HG02678 (cell line): Measurements from ENCODE around the gene SMIM44.
"Not testable (repeated sequence)": the region's sequence is repeated elsewhere in the genome, so short reads cannot be mapped to it uniquely, and the experiment has no call there.

Experiments used
- ATAC-seq: cut with Tn5 transposase; IDR thresholded peaks from one replicate; pipeline ENCODE4 v1.9.1; 2021; ENCODE audit warnings: mild to moderate bottlenecking, moderate library complexity; ENCODE audit not compliant: unreplicated experiment

SMIM44 gene

GRCh38 chr19:3459089-3459881 lies 24.0 kb downstream of the SMIM44 start:
- no peak for ATAC-seq

- no peak for ATAC-seq
Measured at GRCh38 chr19:3458229-3459088, 24.8 kb downstream of the SMIM44 start.

DNA sequence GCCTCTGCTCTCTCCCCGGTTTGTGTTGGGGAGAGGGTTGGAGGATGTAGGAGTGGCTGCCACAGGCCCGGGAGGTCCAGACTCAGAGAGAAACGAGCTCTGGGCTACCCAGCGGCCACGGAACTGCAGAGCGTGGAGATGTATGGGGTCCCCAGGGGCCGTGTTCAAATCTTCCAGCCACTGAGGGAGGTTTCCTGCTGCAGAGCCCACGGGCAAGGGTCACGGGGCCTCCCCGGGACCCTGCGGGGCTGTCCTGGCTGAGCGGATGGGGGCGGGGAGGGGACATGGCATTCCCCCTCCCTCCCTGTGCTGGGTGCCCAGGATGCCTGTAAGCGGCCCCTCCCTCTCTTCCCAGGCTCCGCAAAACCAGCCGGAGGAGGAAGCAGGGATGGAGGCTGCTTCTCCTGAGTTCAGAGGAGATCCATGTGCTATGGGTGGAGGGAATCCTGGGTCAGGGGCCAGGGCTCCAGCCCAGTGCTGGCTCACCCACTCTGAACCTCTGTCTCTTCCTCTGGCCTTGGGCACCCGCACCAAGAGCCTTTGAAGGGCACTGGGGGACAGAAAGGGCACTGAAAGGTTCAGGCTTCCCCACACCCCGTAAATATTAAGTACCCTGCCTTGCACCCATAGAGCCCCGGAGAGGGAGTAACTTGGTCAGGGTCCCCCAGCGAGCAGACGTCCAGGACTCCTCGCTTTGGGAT lies 25.6 kb downstream of the SMIM44 start:
- ATAC-seq: no peak

DNA sequence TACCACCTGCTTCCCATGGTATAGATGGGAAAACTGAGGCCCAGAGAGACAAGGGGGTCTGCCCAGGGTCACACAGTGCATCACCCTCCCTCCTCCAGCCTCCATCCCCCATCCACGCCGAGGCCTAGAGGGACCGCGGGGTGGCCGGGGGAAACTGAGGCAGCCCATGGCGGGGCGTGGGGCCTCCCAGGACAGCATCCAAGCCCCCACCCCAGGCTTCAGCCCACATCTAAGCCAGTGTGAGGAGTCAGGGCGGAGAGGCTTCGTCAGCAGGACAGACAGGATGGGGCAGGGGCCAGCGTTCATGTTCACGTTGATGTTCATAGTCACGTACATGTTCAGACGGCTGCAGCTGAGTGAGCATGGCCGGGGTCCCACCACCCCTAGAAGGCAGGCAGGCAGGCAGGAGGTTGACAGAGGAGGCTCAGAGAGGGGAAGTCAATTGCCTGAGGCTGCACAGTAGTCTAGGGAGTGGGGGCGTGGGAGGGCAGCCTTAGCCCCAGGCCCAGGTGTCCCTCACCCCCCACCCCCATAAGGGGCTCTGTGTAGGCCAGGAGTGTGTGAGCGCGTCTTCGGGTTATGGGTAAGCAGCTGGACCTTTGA lies 26.2 kb downstream of the SMIM44 start:
- no peak for ATAC-seq

GRCh38 chr19:3455960-3456601 lies 27.2 kb downstream of the SMIM44 start:
- no peak for ATAC-seq

DNA sequence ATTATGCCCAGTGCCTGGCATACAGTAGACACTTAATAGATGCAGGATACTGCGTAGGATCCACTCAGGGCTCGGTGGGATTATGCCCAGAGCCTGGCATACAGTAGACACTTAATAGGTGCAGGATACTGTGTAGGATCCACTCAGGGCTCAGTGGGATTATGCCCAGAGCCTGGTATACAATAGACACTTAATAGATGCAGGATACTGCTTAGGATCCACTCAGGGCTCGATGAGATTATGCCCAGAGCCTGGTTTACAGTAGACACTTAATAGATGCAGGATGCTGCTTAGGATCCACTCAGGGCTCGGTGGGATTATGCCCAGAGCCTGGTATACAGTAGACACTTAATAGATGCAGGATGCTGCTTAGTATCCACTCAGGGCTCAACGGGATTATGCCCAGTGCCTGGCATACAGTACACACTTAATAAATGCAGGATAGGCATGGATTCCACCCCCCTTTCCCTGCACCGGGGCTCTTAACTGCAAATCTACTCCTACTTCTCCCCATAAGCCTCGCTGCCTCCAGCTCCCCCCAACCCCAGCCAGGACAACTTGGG lies 27.8 kb downstream of the SMIM44 start:
- ATAC-seq: no peak

DNA sequence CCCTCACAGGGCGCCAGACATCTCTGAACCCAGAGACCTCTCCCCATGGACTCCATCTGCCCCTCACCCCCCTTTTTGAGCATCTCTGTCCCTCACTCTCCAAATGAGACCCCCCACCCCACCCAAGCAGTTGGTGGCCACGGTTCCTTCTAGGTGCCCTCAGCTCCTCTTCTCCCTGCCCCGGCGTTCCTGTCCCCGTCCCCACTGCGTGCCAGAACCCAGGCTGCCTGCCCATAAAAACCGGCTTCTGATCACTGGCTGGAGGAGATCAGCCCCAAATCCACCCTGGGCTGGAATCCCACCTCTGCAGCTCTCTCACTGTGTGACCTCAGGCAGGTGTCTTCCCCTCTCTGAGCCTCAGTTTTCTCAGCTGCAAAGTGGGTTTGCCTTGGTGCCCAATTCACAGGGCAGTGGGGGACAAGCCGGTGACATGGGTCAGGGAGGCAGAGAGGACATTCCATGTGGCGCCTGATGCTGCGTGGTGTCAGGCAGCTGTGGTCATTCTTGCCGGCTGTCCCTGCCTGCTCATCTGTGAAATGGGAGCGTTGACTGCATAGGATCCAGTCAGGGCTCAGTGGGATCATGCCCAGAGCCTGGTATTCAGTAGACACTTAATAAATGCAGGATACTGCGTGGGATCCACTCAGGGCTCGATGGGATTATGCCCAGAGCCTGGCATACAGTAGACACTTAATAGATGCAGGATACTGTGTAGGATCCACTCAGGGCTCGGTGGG lies 28.4 kb downstream of the SMIM44 start:
- ATAC-seq: no peak

DNA sequence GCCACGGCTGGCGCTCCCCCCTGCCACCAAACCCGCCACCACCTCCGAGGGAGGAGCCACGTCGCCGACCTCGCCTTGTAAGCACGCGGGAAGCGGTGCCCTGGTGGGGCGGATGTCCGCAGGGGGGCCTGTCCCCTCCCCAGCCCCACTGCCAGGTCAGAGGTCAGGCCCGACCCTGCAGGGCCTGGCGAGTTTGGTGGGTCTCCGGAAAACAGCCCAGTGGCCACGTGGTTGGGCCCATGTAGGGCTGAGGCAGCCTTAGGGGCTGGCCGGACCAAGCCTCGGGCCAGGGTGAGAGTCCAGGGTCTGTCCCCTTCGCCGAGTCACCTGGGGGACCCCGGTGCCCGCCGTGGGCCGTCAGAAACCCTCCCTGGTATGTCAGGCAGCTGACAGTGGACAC lies 29.4 kb downstream of the SMIM44 start:
- ATAC-seq: no peak

DNA sequence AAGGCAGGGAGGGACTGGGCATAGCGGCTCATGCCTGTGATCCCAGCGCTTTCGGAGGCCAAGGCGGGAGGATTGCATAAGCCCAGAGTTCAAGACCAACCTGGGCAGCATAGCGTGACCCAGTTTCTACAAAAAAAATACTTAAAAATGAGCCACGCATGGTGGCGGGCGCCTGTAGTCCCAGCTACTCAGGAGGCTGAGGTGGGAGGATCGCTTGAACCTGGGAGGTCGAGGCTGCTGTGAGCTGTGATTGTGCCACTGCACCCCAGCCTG lies 30.4 kb downstream of the SMIM44 start:
- ATAC-seq: not testable (repeated sequence)

- ATAC-seq: no peak
Measured at GRCh38 chr19:3452171-3452941, 30.9 kb downstream of the SMIM44 start.

DNA sequence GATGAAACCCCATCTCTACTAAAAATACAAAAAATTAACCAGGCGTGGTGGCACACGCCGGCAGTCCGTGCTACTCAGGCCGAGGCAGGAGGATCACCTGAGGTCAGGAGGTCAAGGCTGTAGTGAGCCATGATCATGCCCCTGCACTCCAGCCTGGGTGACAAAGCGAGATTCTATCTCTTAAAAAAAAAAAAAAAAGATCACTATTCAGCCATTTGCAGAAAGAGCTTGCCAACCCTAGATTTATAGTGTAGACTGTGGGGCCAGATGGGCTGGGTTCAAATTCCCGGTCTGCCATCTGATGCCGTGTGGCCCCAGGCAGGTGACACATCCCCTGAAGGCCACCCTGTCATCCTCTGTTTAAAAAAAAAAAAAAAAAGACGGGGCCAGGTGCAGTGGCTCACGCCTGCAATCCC lies 31.8 kb downstream of the SMIM44 start:
- ATAC-seq: no peak

- no peak for ATAC-seq
Measured at GRCh38 chr19:3450796-3451411, 32.3 kb downstream of the SMIM44 start.

- no peak for ATAC-seq
Measured at GRCh38 chr19:3448616-3449334, 34.5 kb downstream of the SMIM44 start.

- ATAC-seq: not testable (repeated sequence)
Measured at GRCh38 chr19:3446657-3447056, 36.6 kb downstream of the SMIM44 start.

GRCh38 chr19:3444695-3445234 lies 38.5 kb downstream of the SMIM44 start:
- no peak for ATAC-seq

GRCh38 chr19:3443840-3444694 lies 39.2 kb downstream of the SMIM44 start:
- ATAC-seq: no peak
